Measurements from ENCODE around the gene NME7. TPM values are rescaled to one million over a fixed set of nuclear protein-coding genes. Genes with fewer than 3 reads are reported as not detected.
A peak's percentile ranks its signal among the peaks of the same experiment; 100 is the strongest.

NME7 gene
- total RNA-seq, 2 donors from 2014 or later = 10.3 to 16.3 TPM

DNA sequence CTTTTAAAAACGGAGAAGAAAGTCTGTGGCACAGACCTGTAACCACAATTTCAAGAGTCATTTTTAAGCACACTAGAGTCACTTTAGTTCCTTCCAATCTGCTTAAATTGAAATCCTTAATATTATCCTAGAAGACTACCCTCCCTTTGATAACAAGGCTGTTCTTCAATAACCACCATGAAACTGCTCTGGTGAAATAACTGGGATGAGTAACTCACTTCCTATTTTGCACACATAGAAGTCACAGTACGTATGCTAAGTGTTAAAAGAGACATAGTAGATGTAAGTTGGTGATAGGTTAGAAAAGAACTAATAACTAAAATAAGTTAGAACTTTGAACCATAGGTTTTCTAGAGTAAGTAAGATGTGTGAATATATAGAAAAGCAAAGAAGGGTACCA lies 107.8 kb downstream of the NME7 start:
- H3K4me3 ChIP-seq = no peak overlapping the region
- DNase-seq (ENCODE audit: low spot score) = no peak
- 87% methylated on average over 2 of the region's 2 CpGs for WGBS
- H3K27ac ChIP-seq = no peak overlapping the region
- no peaks in the 10 kb centered on the region for H3K4me1 ChIP-seq (replicated peaks)
- no peaks in the 10 kb centered on the region for H3K9me3 ChIP-seq
- TF ChIP-seq POLR2AphosphoS5 (IDR thresholded peaks at IDR 0.05) (no peak), POLR2A (IDR thresholded peaks at IDR 0.05) (no peak)
- TF ChIP-seq, protein P1, sequence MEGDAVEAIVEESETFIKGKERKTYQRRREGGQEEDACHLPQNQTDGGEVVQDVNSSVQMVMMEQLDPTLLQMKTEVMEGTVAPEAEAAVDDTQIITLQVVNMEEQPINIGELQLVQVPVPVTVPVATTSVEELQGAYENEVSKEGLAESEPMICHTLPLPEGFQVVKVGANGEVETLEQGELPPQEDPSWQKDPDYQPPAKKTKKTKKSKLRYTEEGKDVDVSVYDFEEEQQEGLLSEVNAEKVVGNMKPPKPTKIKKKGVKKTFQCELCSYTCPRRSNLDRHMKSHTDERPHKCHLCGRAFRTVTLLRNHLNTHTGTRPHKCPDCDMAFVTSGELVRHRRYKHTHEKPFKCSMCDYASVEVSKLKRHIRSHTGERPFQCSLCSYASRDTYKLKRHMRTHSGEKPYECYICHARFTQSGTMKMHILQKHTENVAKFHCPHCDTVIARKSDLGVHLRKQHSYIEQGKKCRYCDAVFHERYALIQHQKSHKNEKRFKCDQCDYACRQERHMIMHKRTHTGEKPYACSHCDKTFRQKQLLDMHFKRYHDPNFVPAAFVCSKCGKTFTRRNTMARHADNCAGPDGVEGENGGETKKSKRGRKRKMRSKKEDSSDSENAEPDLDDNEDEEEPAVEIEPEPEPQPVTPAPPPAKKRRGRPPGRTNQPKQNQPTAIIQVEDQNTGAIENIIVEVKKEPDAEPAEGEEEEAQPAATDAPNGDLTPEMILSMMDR (IDR thresholded peaks at IDR 0.05) = no peak
- intact Hi-C loops (cut with DNase I) = no loop called here
- no peaks in the 10 kb centered on the region for H3K27me3 ChIP-seq (replicated peaks; ENCODE audit: insufficient read depth)
- H3K36me3 ChIP-seq = no peaks in the 10 kb centered on the region

- no peaks in the 10 kb centered on the region for H3K4me1 ChIP-seq (replicated peaks)
- H3K9me3 ChIP-seq = no peaks in the 10 kb centered on the region
- H3K4me3 ChIP-seq = no peak overlapping the region
- intact Hi-C loops (cut with DNase I) = no loop called here
- no peak overlapping the region for H3K27ac ChIP-seq
- DNase-seq (ENCODE audit: low spot score) = no peak
- TF ChIP-seq POLR2AphosphoS5 (IDR thresholded peaks at IDR 0.05) = peak; percentile 11
- TF ChIP-seq, protein P1 (IDR thresholded peaks at IDR 0.05) = no peak
- TF ChIP-seq POLR2A (IDR thresholded peaks at IDR 0.05) = no peak
- 51% methylated on average over 3 of the region's 3 CpGs for WGBS
- H3K27me3 ChIP-seq (replicated peaks; ENCODE audit: insufficient read depth) = no peaks in the 10 kb centered on the region
- H3K36me3 ChIP-seq = no peaks in the 10 kb centered on the region
Measured at GRCh38 chr1:169250795-169251194, 116.8 kb downstream of the NME7 start.

GRCh38 chr1:169250022-169250421 lies 117.6 kb downstream of the NME7 start:
- H3K36me3 ChIP-seq = no peaks in the 10 kb centered on the region
- WGBS = 72% methylated on average over 2 of the region's 2 CpGs
- H3K9me3 ChIP-seq = no peaks in the 10 kb centered on the region
- TF ChIP-seq, protein P1 (IDR thresholded peaks at IDR 0.05) = no peak
- intact Hi-C loops (cut with DNase I) = no loop called here
- H3K27ac ChIP-seq = no peak overlapping the region
- no peaks in the 10 kb centered on the region for H3K27me3 ChIP-seq (replicated peaks; ENCODE audit: insufficient read depth)
- no peak overlapping the region for H3K4me3 ChIP-seq
- DNase-seq (ENCODE audit: low spot score) = no peak
- no peaks in the 10 kb centered on the region for H3K4me1 ChIP-seq (replicated peaks)

DNA sequence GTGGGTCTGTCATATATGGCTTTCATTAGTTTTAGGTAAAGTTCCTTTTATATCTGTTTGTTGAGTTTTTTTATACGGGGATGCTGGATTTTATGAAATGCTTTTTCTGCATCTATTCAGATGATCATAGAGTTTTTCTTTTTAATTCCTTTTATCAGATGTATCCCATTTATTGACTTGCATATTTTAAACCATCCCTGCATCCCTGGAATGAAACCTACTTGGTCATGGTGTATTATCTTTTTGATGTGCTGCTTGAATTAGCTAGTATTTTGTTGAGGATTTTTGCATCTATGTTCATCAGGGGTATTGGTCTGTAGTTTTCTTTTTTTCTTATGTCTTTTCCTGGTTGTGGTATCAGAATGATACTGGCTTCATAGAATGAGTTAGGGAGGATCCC lies 118.0 kb downstream of the NME7 start:
- DNase-seq (ENCODE audit: low spot score) = no peak
- Histone ChIP-seq H3K27me3 (replicated peaks; ENCODE audit: insufficient read depth) (no peaks in the 10 kb centered on the region), H3K4me3 (no peak overlapping the region), H3K36me3 (no peaks in the 10 kb centered on the region), H3K27ac (no peak overlapping the region), H3K4me1 (replicated peaks) (no peaks in the 10 kb centered on the region), H3K9me3 (no peaks in the 10 kb centered on the region)
- TF ChIP-seq, protein P1 (IDR thresholded peaks at IDR 0.05) = no peak
- TF ChIP-seq POLR2A (IDR thresholded peaks at IDR 0.05) (no peak), POLR2AphosphoS5 (IDR thresholded peaks at IDR 0.05) (no peak)
- 30% methylated on average over 1 of the region's 1 CpG for WGBS
- intact Hi-C loops (cut with DNase I) = no loop called here

- WGBS = 12% methylated on average over 1 of the region's 1 CpG
- H3K9me3 ChIP-seq = no peaks in the 10 kb centered on the region
- no peaks in the 10 kb centered on the region for H3K4me1 ChIP-seq (replicated peaks)
- no peak overlapping the region for H3K4me3 ChIP-seq
- no peaks in the 10 kb centered on the region for H3K36me3 ChIP-seq
- intact Hi-C loops (cut with DNase I) = no loop called here
- H3K27ac ChIP-seq = no peak overlapping the region
- H3K27me3 ChIP-seq (replicated peaks; ENCODE audit: insufficient read depth) = no peaks in the 10 kb centered on the region
- DNase-seq (ENCODE audit: low spot score) = no peak
- TF ChIP-seq, protein P1 (IDR thresholded peaks at IDR 0.05) = no peak
- no peak for TF ChIP-seq POLR2A (IDR thresholded peaks at IDR 0.05)
Measured at GRCh38 chr1:169245706-169246105, 121.9 kb downstream of the NME7 start.
